ENCODE measurements around the gene P2RY11. TPM values are rescaled to one million over a fixed set of nuclear protein-coding genes. Genes with fewer than 3 reads are reported as not detected.

The P2RY11 gene
- total and polyA plus RNA-seq, 2 experiments from 2014 or later: 4.0 to 4.3 TPM

- peaks cover 31% of the 10 kb centered on the region for H3K27me3 Mint-ChIP-seq (ENCODE audit: insufficient read depth, low read depth, poor library complexity)
- peaks cover 2% of the 10 kb centered on the region; the same call in 2 of the 3 replicates for H3K4me1 Mint-ChIP-seq
- peak overlapping the region; percentile 91 for H2AFZ ChIP-seq
- H3K27ac Mint-ChIP-seq: no peak overlapping the region
- no peaks in the 10 kb centered on the region for H3K36me3 ChIP-seq (ENCODE audit: insufficient read depth)
- H3K4me2 ChIP-seq: peak overlapping the region; percentile 86
- H3K4me1 ChIP-seq (ENCODE audit: insufficient read depth): no peaks in the 10 kb centered on the region; the same call in 1 of the 2 replicates
- TF ChIP-seq EZH2phosphoT487 (IDR thresholded peaks at IDR 0.05; ENCODE audit: unreplicated experiment): no peak
- peak; percentile 54 for TF ChIP-seq CREB1 (CRISPR knock-in tag; IDR thresholded peaks at IDR 0.05; ENCODE audit: low read depth)
- peak; percentile 87 for TF ChIP-seq POLR2AphosphoS5 (IDR thresholded peaks at IDR 0.05; ENCODE audit: low read depth)
- TF ChIP-seq NANOG (IDR thresholded peaks at IDR 0.05; ENCODE audit: borderline replicate concordance): no peak
- H3K79me2 ChIP-seq (replicated peaks; ENCODE audit: insufficient read depth): no peaks in the 10 kb centered on the region
- peaks cover 11% of the 10 kb centered on the region for H3K36me3 Mint-ChIP-seq (ENCODE audit: low read depth)
- DNase-seq (ENCODE audit: low spot score) (peak; percentile 87), ATAC-seq (peak; percentile 80)
- peak overlapping the region; percentile 55 for H3K4me3 ChIP-seq
- H3K9me3 Mint-ChIP-seq: no peaks in the 10 kb centered on the region; the same call in 2 of the 3 replicates
- no peak overlapping the region for H3K27ac ChIP-seq (ENCODE audit: low read depth)
- peaks cover 5% of the 10 kb centered on the region for H3F3A ChIP-seq (replicated peaks; ENCODE audit: low read depth)
- H3K4me3 Mint-ChIP-seq: peak overlapping the region; percentile 47; the same call in 2 of the 3 replicates
- H4K20me1 ChIP-seq (replicated peaks; ENCODE audit: insufficient read depth): no peaks in the 10 kb centered on the region
- H3K9me2 ChIP-seq (ENCODE audit: insufficient read depth): no peaks in the 10 kb centered on the region
- peaks cover 29% of the 10 kb centered on the region for H3K27me3 ChIP-seq (ENCODE audit: insufficient read depth)
These were observed 15.4 kb upstream of the P2RY11 start for GRCh38 chr19:10095948-10096614.

- ATAC-seq (peak; percentile 11), DNase-seq (ENCODE audit: low spot score) (no peak)
- Mint-ChIP-seq H3K36me3 (ENCODE audit: low read depth) (peaks cover 10% of the 10 kb centered on the region), H3K27me3 (ENCODE audit: insufficient read depth, low read depth, poor library complexity) (peaks cover 31% of the 10 kb centered on the region), H3K27ac (no peak overlapping the region), H3K4me3 (peak overlapping the region; percentile 47; the same call in 2 of the 3 replicates), H3K9me3 (no peaks in the 10 kb centered on the region; the same call in 2 of the 3 replicates), H3K4me1 (peaks cover 2% of the 10 kb centered on the region; the same call in 2 of the 3 replicates)
- Histone ChIP-seq H2AFZ (peak overlapping the region; percentile 91), H3K4me3 (peak overlapping the region; percentile 55), H4K20me1 (replicated peaks; ENCODE audit: insufficient read depth) (no peaks in the 10 kb centered on the region), H3F3A (replicated peaks; ENCODE audit: low read depth) (peaks cover 5% of the 10 kb centered on the region), H3K4me2 (peak overlapping the region; percentile 86), H3K27me3 (ENCODE audit: insufficient read depth) (peaks cover 29% of the 10 kb centered on the region), H3K79me2 (replicated peaks; ENCODE audit: insufficient read depth) (no peaks in the 10 kb centered on the region), H3K9me2 (ENCODE audit: insufficient read depth) (no peaks in the 10 kb centered on the region), H3K36me3 (ENCODE audit: insufficient read depth) (no peaks in the 10 kb centered on the region), H3K27ac (ENCODE audit: low read depth) (no peak overlapping the region), H3K4me1 (ENCODE audit: insufficient read depth) (no peaks in the 10 kb centered on the region; the same call in 1 of the 2 replicates)
- no peak for TF ChIP-seq CREB1 (CRISPR knock-in tag; IDR thresholded peaks at IDR 0.05; ENCODE audit: low read depth)
- TF ChIP-seq, protein P1, sequence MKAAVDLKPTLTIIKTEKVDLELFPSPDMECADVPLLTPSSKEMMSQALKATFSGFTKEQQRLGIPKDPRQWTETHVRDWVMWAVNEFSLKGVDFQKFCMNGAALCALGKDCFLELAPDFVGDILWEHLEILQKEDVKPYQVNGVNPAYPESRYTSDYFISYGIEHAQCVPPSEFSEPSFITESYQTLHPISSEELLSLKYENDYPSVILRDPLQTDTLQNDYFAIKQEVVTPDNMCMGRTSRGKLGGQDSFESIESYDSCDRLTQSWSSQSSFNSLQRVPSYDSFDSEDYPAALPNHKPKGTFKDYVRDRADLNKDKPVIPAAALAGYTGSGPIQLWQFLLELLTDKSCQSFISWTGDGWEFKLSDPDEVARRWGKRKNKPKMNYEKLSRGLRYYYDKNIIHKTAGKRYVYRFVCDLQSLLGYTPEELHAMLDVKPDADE (IDR thresholded peaks at IDR 0.05): no peak
- no peak for TF ChIP-seq JUNB (IDR thresholded peaks at IDR 0.05; ENCODE audit: unreplicated experiment)
- no peak for TF ChIP-seq ZNF114 (CRISPR knock-in tag; IDR thresholded peaks at IDR 0.05)
- no peak for TF ChIP-seq CTCF (conservative IDR thresholded peaks at IDR 0.05; ENCODE audit: low read depth in 2 of 2)
- TF ChIP-seq ZNF331 (CRISPR knock-in tag; IDR thresholded peaks at IDR 0.05; ENCODE audit: low read depth): no peak
- no peak for TF ChIP-seq POLR2AphosphoS5 (IDR thresholded peaks at IDR 0.05; ENCODE audit: low read depth)
- no peak for TF ChIP-seq EZH2 (IDR thresholded peaks at IDR 0.05; ENCODE audit: low read depth, unreplicated experiment)
- TF ChIP-seq, protein P2, sequence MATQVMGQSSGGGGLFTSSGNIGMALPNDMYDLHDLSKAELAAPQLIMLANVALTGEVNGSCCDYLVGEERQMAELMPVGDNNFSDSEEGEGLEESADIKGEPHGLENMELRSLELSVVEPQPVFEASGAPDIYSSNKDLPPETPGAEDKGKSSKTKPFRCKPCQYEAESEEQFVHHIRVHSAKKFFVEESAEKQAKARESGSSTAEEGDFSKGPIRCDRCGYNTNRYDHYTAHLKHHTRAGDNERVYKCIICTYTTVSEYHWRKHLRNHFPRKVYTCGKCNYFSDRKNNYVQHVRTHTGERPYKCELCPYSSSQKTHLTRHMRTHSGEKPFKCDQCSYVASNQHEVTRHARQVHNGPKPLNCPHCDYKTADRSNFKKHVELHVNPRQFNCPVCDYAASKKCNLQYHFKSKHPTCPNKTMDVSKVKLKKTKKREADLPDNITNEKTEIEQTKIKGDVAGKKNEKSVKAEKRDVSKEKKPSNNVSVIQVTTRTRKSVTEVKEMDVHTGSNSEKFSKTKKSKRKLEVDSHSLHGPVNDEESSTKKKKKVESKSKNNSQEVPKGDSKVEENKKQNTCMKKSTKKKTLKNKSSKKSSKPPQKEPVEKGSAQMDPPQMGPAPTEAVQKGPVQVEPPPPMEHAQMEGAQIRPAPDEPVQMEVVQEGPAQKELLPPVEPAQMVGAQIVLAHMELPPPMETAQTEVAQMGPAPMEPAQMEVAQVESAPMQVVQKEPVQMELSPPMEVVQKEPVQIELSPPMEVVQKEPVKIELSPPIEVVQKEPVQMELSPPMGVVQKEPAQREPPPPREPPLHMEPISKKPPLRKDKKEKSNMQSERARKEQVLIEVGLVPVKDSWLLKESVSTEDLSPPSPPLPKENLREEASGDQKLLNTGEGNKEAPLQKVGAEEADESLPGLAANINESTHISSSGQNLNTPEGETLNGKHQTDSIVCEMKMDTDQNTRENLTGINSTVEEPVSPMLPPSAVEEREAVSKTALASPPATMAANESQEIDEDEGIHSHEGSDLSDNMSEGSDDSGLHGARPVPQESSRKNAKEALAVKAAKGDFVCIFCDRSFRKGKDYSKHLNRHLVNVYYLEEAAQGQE (IDR thresholded peaks at IDR 0.05; ENCODE audit: unreplicated experiment): no peak
- no peak for TF ChIP-seq EZH2phosphoT487 (IDR thresholded peaks at IDR 0.05; ENCODE audit: unreplicated experiment)
- TF ChIP-seq STAT1 (IDR thresholded peaks at IDR 0.05; ENCODE audit: unreplicated experiment): no peak
These were observed 14.9 kb upstream of the P2RY11 start for GRCh38 chr19:10096615-10096963.
